IMR-90 (cell line): ENCODE results near the gene MFNG. TPM values are rescaled to one million over a fixed set of nuclear protein-coding genes. Genes with fewer than 3 reads are reported as not detected.
"Not testable (repeated sequence)": the region's sequence is repeated elsewhere in the genome, so short reads cannot be mapped to it uniquely, and the experiment has no call there.

Source experiments
- ATAC-seq: fragments of 200-7000 bp; cut with Tn5 transposase; 2 replicates; pipeline ENCODE4 v1.9.1; 2020; ENCODE audit warnings: low read depth, mild to moderate bottlenecking, moderate library complexity
- BruUV-seq: library from RNA; stranded (reverse); fragments of 400-500 nt; replicated peaks from 2 replicates; lab custom pipeline; 2021; lab: Mats Ljungman, UMichigan
- CTCF ChIA-PET: fragments of 300-600 bp; formaldehyde crosslinking; extraction: SDS; loops from one replicate; lab custom pipeline; 2021; ENCODE audit warnings: antibody characterized with exemption; lab: Yijun Ruan, JAX
- POLR2A ChIA-PET: fragments of 300-600 bp; sonication (Branson Sonifier 250); formaldehyde crosslinking; loops from one replicate; lab custom pipeline; 2022; ENCODE audit warnings: antibody characterized with exemption; ENCODE audit not compliant: unreplicated experiment; lab: Charles Lee
- DNase-seq: peaks from one replicate; pipeline ENCODE4 v3.0.0; 2013
- H2AFZ ChIP-seq: replicated peaks from 2 replicates; pipeline ENCODE3; 2013; ENCODE audit warnings: low read length, mild to moderate bottlenecking; ENCODE audit not compliant: poor library complexity
- H2AK5ac ChIP-seq: 2 replicates; pipeline ENCODE4 v1.6.1; 2013; ENCODE audit warnings: low read depth, low read length, inconsistent platforms
- H2AK9ac ChIP-seq: replicated peaks from 2 replicates; pipeline ENCODE3; 2013; ENCODE audit warnings: mild to moderate bottlenecking, low read depth, low read length, moderate library complexity; ENCODE audit not compliant: poor library complexity
- H2BK120ac ChIP-seq: 2 replicates; pipeline ENCODE4 v1.6.1; 2013; ENCODE audit warnings: low read depth, low read length, inconsistent platforms
- H2BK15ac ChIP-seq: 3 replicates; pipeline ENCODE4 v1.6.1; 2013; ENCODE audit warnings: low read depth, low read length, inconsistent platforms
- H2BK20ac ChIP-seq: 2 replicates; pipeline ENCODE4 v1.6.1; 2013; ENCODE audit warnings: low read depth, mild to moderate bottlenecking, inconsistent platforms, low read length, moderate library complexity
- H2BK5ac ChIP-seq: 2 replicates; pipeline ENCODE4 v1.6.1; 2013; ENCODE audit warnings: mild to moderate bottlenecking, low read depth, low read length, inconsistent platforms; ENCODE audit not compliant: poor library complexity, severe bottlenecking
- H3K14ac ChIP-seq: replicated peaks from 2 replicates; pipeline ENCODE4 v1.6.1; 2013; ENCODE audit warnings: low read depth, low read length, inconsistent platforms
- H3K18ac ChIP-seq: 2 replicates; pipeline ENCODE4 v1.6.1; 2013; ENCODE audit warnings: low read depth, low read length, control low read depth
- H3K23ac ChIP-seq: 2 replicates; pipeline ENCODE4 v1.6.1; 2013; ENCODE audit warnings: low read depth, low read length, inconsistent platforms
- H3K27ac ChIP-seq: 2 replicates; pipeline ENCODE4 v1.5.1; 2013; ENCODE audit warnings: mild to moderate bottlenecking, control low read depth, low read length; ENCODE audit not compliant: insufficient read depth
- H3K27me3 ChIP-seq: 2 replicates; pipeline ENCODE4 v1.6.1; 2013; ENCODE audit warnings: low read length; ENCODE audit not compliant: control insufficient read depth, insufficient read depth
- H3K36me3 ChIP-seq: 2 replicates; pipeline ENCODE4 v1.6.1; 2013; ENCODE audit warnings: low read length, mixed read lengths; ENCODE audit not compliant: control insufficient read depth, insufficient read depth
- H3K4ac ChIP-seq: 2 replicates; pipeline ENCODE4 v1.6.1; 2013; ENCODE audit warnings: low read depth, low read length, inconsistent platforms
- H3K4me1 ChIP-seq: 2 replicates; pipeline ENCODE4 v1.6.1; 2013; ENCODE audit warnings: low read length, mixed read lengths; ENCODE audit not compliant: control insufficient read depth, insufficient read depth
- H3K4me2 ChIP-seq: 2 replicates; pipeline ENCODE4 v1.6.1; 2013; ENCODE audit warnings: low read depth, mild to moderate bottlenecking, control low read depth, low read length, moderate library complexity
- H3K4me3 ChIP-seq: 2 replicates; pipeline ENCODE4 v1.5.1; 2013; ENCODE audit warnings: low read depth, mild to moderate bottlenecking, control low read depth, low read length, moderate library complexity; ENCODE audit not compliant: insufficient read depth
- H3K56ac ChIP-seq: 2 replicates; pipeline ENCODE4 v1.6.1; 2013; ENCODE audit warnings: low read length, inconsistent platforms; ENCODE audit not compliant: insufficient read depth; ENCODE audit errors: extremely low read depth
- H3K79me1 ChIP-seq, 2 experiments: 2 replicates each; pipeline ENCODE4 v1.6.1; 2013; ENCODE audit warnings: low read length in 2 of 2, inconsistent platforms in 1 of 2, low read depth in 1 of 2
- H3K9ac ChIP-seq: 2 replicates; pipeline ENCODE4 v1.6.1; 2013; ENCODE audit warnings: low read depth, low read length, control low read depth
- H3K9me1 ChIP-seq: 2 replicates; pipeline ENCODE4 v1.6.1; 2013; ENCODE audit warnings: low read length, inconsistent platforms; ENCODE audit not compliant: insufficient read depth
- H3K9me3 ChIP-seq: 2 replicates; pipeline ENCODE4 v1.6.1; 2013; ENCODE audit warnings: low read length; ENCODE audit not compliant: control insufficient read depth, insufficient read depth
- H4K20me1 ChIP-seq: 2 replicates; pipeline ENCODE4 v1.6.1; 2013; ENCODE audit warnings: low read length, inconsistent platforms; ENCODE audit not compliant: insufficient read depth
- H4K5ac ChIP-seq: 2 replicates; pipeline ENCODE4 v1.6.1; 2013; ENCODE audit warnings: mild to moderate bottlenecking, low read depth, low read length, control low read depth
- H4K8ac ChIP-seq, 2 experiments: 2 replicates each; pipeline ENCODE4 v1.6.1; 2013; ENCODE audit warnings: low read depth in 2 of 2, low read length in 2 of 2, control low read depth in 1 of 2, inconsistent platforms in 1 of 2
- H4K91ac ChIP-seq: 2 replicates; pipeline ENCODE4 v1.6.1; 2013; ENCODE audit warnings: low read depth, low read length, inconsistent platforms; ENCODE audit not compliant: insufficient read depth
- WGBS, 2 experiments: methylation state at CpG; one replicate each; pipeline versions ENCODE4 v1.1.5 to v1.1.7; 2013; ENCODE audit warnings: missing lambda C conversion rate in 2 of 2; ENCODE audit not compliant: insufficient read length in 1 of 2; ENCODE audit errors: extremely low coverage in 2 of 2; 5-methylcytosine and 5-hydroxymethylcytosine counted together
- dilution Hi-C: fragments of 300-500 bp; cut with HindIII; formaldehyde crosslinking; loops from one replicate; pipeline ENCODE4 v1.14.3; 2018; ENCODE audit warnings: low sequenced_read_pairs; ENCODE audit not compliant: unreplicated experiment
- in situ Hi-C: fragments of 300-500 bp; cut with MboI; formaldehyde crosslinking; loops from 3 replicates; pipeline ENCODE4 v1.14.3; 2019; ENCODE audit warnings: low sequenced_read_pairs, inconsistent platforms, mixed read lengths
- intact Hi-C: fragments of 100-400 bp; cut with micrococcal nuclease; formaldehyde crosslinking; loops from 2 replicates; pipeline ENCODE4 v1.10.0; 2022
- polyA plus RNA-seq, 3 experiments: library from polyadenylated mRNA; depleted of rRNA; stranded (reverse); fragments of >200 nt; gene quantifications; 2 replicates each; pipeline ENCODE4 v1.2.3, GENCODE V29; 2012; ENCODE audit warnings: low replicate concordance in 1 of 3
- total RNA-seq: library from RNA; depleted of rRNA; stranded (reverse); fragments of >200 nt; gene quantifications from 2 replicates; pipeline ENCODE4 v1.2.3, GENCODE V29; 2012

Gene MFNG
- total and polyA plus RNA-seq, 2 of the 4 experiments (the other 2 are of a cell fraction) = 0.15 TPM; not detected in 1

DNA sequence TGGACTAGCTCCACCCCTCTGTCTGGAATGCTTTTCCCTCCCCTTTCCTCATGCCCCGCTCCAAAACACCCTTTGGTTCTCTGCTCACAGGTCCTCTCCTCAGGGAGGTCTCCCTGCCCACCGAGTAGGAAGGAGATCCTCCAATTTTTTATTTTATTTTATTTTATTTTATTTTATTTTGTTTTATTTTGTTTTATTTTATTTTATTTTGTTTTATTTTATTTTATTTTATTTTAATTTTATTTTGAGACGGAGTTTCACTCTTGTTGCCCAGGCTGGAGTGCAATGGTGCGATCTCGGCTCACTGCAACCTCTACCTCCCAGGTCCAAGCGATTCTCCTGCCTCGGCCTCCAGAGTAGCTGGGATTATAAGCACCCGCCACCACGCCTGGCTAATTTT lies 41.8 kb upstream of the MFNG start:
- H2AFZ ChIP-seq, H4K8ac ChIP-seq, H2BK20ac ChIP-seq, POLR2A ChIA-PET, H3K9me3 ChIP-seq, H2BK120ac ChIP-seq, H3K56ac ChIP-seq, H3K27me3 ChIP-seq, DNase-seq, H3K27ac ChIP-seq, H2AK9ac ChIP-seq, H4K91ac ChIP-seq, H3K36me3 ChIP-seq, H3K9ac ChIP-seq, BruUV-seq, H3K14ac ChIP-seq, in situ Hi-C loops, H3K4me3 ChIP-seq, intact Hi-C loops, ATAC-seq, H3K4me2 ChIP-seq, dilution Hi-C loops, H4K20me1 ChIP-seq, H3K4ac ChIP-seq, H3K18ac ChIP-seq, H3K23ac ChIP-seq, H4K5ac ChIP-seq, H3K79me1 ChIP-seq, H2BK15ac ChIP-seq, H2BK5ac ChIP-seq: not testable (repeated sequence)
- peak overlapping the region; percentile 67; the same call in 1 of the 2 replicates for H2AK5ac ChIP-seq
- no CpG with 5 or more reads among the region's 9 CpGs for WGBS, 2 experiments
- H3K9me1 ChIP-seq = peaks cover 19% of the 10 kb centered on the region
- CTCF ChIA-PET = interaction anchor here (1.1 to 1.9 kb wide), 2 partner anchors 11 to 65 kb away, joined by 4 to 9 read pairs; no protein-coding TSS in a partner anchor
- H3K4me1 ChIP-seq = peaks cover 13% of the 10 kb centered on the region

GRCh38 chr22:37527081-37527752 lies 41.0 kb upstream of the MFNG start:
- H4K5ac ChIP-seq = not testable (repeated sequence)
- peak overlapping the region; percentile 13 for H2AFZ ChIP-seq

More at GRCh38 chr22:37527081-37527752, 41.0 kb upstream of the MFNG start:
- H3K36me3 ChIP-seq, H3K23ac ChIP-seq, intact Hi-C loops, H3K56ac ChIP-seq, H4K8ac ChIP-seq, BruUV-seq, H3K9me3 ChIP-seq, H3K79me1 ChIP-seq, H2BK5ac ChIP-seq, H3K9ac ChIP-seq, in situ Hi-C loops, H4K20me1 ChIP-seq, ATAC-seq, dilution Hi-C loops, H2AK9ac ChIP-seq, H3K4me3 ChIP-seq, H4K91ac ChIP-seq, H3K27ac ChIP-seq, H3K4me2 ChIP-seq, H3K27me3 ChIP-seq, H3K18ac ChIP-seq: not testable (repeated sequence)
- H3K4me1 ChIP-seq = peaks cover 13% of the 10 kb centered on the region
- 0 out of 2 replicates have a peak overlapping the region, but pooled peaks have one; percentile 8 for H3K14ac ChIP-seq
- peaks cover 19% of the 10 kb centered on the region for H3K9me1 ChIP-seq
- ChIA-PET CTCF (interaction anchor here (1.1 to 1.9 kb wide), 2 partner anchors 12 to 65 kb away, joined by 4 to 9 read pairs; no protein-coding TSS in a partner anchor), POLR2A (interaction anchor here (0.6 kb wide), 1 partner anchor 205 kb away, joined by 7 read pairs; no protein-coding TSS in a partner anchor)
- H2AK5ac ChIP-seq = peak overlapping the region; percentile 67; the same call in 1 of the 2 replicates
- H2BK120ac ChIP-seq = peak overlapping the region; percentile 86
- peak overlapping the region; percentile 98; the same call in 2 of the 3 replicates for H2BK15ac ChIP-seq
- DNase-seq = peak; percentile 31
- H2BK20ac ChIP-seq = peak overlapping the region; percentile 17; the same call in 1 of the 2 replicates
- H3K4ac ChIP-seq = peak overlapping the region; percentile 0; the same call in 1 of the 2 replicates
- WGBS, 2 experiments = no CpG with 5 or more reads among the region's 9 CpGs
